T follicular helper cell (primary cell): Measurements from ENCODE around the gene SLCO2A1.

Experiments used
- DNase-seq: peaks from one replicate; pipeline ENCODE4 v3.0.0-alpha.2; 2020; ENCODE audit warnings: low read depth

The SLCO2A1 gene

GRCh38 chr3:133884054-133884886 lies 145.5 kb downstream of the SLCO2A1 start:
- no peak for DNase-seq

- DNase-seq = no peak
These were observed 146.1 kb downstream of the SLCO2A1 start for GRCh38 chr3:133883641-133884040.

GRCh38 chr3:133882986-133883586 lies 146.6 kb downstream of the SLCO2A1 start:
- no peak for DNase-seq

GRCh38 chr3:133881939-133882825 lies 147.5 kb downstream of the SLCO2A1 start:
- no peak for DNase-seq

GRCh38 chr3:133881492-133881891 lies 148.2 kb downstream of the SLCO2A1 start:
- no peak for DNase-seq

GRCh38 chr3:133880886-133881455 lies 148.8 kb downstream of the SLCO2A1 start:
- no peak for DNase-seq

DNA sequence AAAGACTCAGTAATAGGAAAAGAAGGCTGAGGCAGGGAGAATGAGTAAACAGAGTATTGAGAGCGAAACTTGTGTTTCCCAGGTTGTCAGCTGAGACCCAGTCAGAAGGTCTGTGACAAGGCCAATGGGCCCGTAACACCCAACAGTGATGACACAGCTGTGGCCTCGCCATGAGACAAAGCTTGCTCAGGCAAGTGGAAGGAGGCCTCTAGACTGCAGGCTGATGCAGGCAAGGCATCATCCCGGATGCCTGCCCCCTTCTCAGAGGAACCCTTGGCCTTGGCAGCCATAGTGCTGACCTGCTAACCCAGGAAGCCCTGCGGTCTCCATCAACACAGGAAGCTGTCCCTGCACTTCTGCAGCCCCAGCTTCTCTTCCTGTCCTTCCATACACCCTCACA lies 149.4 kb downstream of the SLCO2A1 start:
- DNase-seq = no peak

DNA sequence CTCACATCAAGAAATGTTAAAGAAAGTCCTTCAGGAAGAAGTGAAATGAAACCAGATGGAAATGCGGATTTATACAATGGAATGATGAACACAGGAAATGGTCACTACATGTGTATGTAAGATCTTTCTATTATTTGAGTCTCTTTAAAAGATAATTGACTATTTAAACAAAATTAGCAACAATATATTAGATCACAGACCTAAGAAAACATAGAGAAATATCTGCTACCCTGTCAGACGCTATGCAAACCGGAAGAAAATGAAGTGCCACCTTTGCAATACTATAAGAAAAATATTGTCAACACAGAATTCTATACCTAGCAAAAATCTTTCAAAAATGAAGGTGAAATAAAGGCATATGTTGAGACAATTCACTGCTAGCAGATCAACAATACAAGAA lies 151.2 kb downstream of the SLCO2A1 start:
- no peak for DNase-seq
